ENCODE results near the gene CNTNAP5.

- no peak for TF ChIP-seq CTCF (IDR thresholded peaks at IDR 0.05)
- TF ChIP-seq POLR2A (IDR thresholded peaks at IDR 0.05; ENCODE audit: low read depth), result no peak
- TF ChIP-seq POLR2AphosphoS5 (IDR thresholded peaks at IDR 0.05), result no peak
- TF ChIP-seq EP300 (IDR thresholded peaks at IDR 0.05), result no peak
These were observed 302.2 kb downstream of the CNTNAP5 start for GRCh38 chr2:124327303-124327702.

Measured in esophagus muscularis mucosa (tissue), 4 donors.